GM12872 (cell line): ENCODE data around the gene FUT7.

Experiments
- CTCF ChIP-seq: IDR thresholded peaks from 3 replicates; pipeline ENCODE4 v1.5.1; 2011; ENCODE audit warnings: low read depth, mild to moderate bottlenecking, low read length, moderate library complexity; ENCODE audit not compliant: insufficient read depth

The FUT7 gene

DNA sequence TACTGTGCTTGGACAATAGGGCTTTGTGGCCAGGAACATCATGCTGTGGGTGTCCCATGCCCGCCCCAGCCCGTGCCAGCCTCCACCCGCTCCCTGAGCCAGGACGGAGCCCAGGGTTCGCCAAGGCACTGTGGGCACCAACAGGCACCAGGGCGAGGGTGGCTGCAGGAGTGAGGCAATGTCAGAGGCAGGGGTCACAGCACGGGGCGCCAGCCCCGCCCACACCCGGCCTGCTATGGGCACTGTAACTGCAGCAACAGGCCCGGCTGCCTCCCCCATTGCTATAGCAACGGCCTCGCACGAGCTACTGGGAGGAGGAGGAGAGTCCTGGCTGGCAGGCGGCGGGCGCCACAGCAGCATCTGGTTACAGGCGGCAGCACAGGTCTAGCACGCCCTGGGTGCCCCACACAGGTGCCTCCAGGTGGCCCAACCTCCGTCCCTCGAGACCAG, 6.3 kb downstream of the FUT7 start:
- TF ChIP-seq CTCF, result no peak

- no peak for TF ChIP-seq CTCF
Observed at GRCh38 chr9:137023583-137023991, 8.3 kb downstream of the FUT7 start.

DNA sequence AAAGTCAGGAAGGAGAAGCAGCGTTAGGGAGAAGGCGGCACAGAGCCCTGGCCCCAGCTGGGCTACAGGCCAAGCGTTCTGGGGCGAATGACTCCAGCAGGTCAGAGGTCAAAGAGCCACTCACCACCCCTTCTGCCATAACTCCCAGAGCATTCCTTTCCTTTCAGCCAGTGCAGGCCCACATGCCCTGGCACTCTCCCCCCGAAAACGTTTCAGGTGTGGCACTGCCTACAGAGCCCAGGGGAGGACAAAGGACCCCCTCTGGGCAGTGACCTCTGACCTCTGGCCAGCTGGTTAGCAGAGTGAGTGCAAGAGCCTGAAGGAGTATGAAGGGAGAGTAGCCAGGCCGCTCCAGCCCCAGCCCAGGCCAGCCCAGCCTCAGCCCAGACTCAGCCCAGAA, 8.7 kb downstream of the FUT7 start:
- no peak for TF ChIP-seq CTCF

GRCh38 chr9:137022662-137023008, 9.3 kb downstream of the FUT7 start:
- no peak for TF ChIP-seq CTCF

DNA sequence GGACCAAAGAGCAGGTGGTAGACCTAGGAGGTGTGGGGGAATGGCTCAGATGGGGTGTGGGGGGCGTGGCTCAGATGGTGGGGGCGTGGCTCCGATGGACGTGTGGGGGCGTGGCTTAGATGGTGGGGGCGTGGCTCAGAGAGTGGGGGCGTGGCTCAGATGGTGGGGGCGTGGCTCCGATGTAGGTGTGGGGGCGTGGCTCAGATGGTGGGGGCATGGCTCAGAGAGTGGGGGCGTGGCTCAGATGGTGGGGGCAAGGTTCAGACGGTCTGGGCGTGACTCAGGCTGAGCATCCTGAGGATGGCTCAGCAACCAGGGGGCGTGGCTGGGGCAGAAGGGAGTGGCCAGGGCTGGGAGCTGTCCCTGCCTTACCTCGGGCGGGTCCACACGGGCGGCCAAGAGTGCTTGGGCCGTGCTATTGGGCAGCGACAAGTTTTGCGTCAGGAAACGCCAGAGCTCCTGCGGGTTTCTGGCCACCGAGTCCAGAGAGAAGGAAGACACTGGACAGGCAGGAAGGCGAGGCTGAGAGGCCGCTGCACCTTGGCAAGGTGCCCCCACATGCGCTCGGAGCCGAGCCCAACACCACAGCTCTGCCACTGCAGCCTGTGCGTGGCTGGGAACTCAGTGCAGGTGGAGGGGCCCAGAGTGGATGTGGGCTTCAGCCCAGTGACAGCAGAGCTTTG, 9.8 kb downstream of the FUT7 start:
- TF ChIP-seq CTCF, result no peak

DNA sequence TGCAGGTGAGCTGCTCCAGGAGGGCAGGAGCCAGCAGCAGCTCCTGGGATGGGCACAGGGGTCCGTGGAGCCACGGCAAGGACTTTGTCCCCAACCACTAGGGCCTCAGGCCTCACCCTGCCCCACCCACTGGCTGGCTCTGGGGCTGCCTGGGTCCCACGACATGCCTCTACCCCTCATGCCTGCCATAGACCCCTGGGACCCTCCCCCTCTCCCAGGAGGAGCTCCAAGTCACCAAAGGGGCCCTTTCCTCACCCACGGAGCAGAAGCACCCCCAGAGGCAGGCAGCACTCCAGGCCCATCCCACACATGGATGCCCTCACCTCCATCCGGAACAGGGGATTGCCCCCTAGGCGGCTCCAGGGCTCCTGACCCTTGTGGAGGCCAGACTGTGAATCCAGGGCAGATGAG, 10.3 kb downstream of the FUT7 start:
- no peak for TF ChIP-seq CTCF

- TF ChIP-seq CTCF, result no peak
Observed at GRCh38 chr9:137020771-137021567, 10.9 kb downstream of the FUT7 start.
